GM10266 (cell line): ENCODE data around the gene AK4.
A peak's percentile ranks its signal among the peaks of the same experiment; 100 is the strongest.

Experiments used
- DNase-seq: peaks from one replicate; pipeline ENCODE4 v3.0.0; 2012; ENCODE audit errors: extremely low spot score
- TF ChIP-seq, protein P1 (sequence below): IDR thresholded peaks from 2 replicates; pipeline ENCODE4 v1.5.1; 2012; ENCODE audit warnings: mild to moderate bottlenecking, low read depth; ENCODE audit not compliant: control insufficient read depth, insufficient read depth; ENCODE audit errors: missing control alignments

Gene AK4

DNA sequence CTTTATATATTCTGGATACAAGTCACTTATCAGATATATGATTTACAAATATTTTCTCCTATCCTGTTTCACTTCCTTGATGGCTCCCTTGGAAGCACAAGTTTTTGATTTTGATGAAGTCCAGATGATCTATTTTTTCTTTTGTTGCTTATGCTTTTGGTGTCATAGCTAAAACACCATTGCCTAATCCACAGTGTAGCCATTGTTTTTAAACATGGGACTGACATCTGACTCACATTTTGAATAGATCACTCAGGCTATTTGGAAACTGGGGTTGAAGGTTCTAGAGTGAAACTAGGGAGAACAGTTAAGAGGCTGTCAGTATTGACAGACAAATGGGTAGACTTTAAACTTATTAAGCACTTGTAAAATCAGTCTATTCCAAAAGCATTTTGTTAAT, 16.6 kb downstream of the AK4 start:
- TF ChIP-seq, protein P1, sequence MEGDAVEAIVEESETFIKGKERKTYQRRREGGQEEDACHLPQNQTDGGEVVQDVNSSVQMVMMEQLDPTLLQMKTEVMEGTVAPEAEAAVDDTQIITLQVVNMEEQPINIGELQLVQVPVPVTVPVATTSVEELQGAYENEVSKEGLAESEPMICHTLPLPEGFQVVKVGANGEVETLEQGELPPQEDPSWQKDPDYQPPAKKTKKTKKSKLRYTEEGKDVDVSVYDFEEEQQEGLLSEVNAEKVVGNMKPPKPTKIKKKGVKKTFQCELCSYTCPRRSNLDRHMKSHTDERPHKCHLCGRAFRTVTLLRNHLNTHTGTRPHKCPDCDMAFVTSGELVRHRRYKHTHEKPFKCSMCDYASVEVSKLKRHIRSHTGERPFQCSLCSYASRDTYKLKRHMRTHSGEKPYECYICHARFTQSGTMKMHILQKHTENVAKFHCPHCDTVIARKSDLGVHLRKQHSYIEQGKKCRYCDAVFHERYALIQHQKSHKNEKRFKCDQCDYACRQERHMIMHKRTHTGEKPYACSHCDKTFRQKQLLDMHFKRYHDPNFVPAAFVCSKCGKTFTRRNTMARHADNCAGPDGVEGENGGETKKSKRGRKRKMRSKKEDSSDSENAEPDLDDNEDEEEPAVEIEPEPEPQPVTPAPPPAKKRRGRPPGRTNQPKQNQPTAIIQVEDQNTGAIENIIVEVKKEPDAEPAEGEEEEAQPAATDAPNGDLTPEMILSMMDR = no peak
- no peak for DNase-seq

DNA sequence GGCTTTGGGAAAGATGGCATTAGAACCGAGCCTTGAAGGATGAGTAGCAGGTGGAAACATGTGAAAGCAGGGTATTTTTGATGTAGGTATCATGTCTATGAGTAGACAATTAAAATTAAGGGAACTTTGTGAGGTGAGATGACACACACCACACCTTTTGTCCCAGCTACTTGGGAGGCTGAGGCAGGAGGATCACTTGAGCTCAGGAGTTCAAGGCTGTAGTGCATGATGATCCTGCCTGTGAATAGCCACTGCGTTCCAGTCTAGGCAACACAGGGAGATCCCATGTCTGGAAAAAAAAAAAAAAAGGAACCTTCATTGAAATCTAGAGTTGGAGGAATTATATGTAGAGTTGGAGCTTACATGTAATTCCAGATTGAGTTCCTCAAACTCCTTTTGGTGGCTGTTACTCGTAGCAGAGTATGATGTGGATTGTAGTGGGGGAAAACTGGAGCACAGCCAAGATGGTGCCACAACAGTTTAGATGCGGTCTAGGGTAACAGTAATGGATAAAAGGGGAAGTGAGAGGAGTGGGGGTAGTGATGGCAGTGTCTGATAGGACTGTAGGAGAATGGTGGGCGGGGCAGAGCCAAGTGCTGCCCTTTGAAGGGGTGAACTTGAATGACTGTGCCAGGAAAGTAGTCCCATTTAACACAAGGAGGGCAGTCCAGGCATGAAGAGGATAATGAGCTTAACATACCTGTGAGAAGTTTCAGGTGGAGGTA, 17.4 kb downstream of the AK4 start:
- DNase-seq = peak; percentile 29
- TF ChIP-seq, protein P1 = no peak

- no peak for DNase-seq
- TF ChIP-seq, protein P1 = no peak
These were observed 18.7 kb downstream of the AK4 start for GRCh38 chr1:65166572-65167305.

DNA sequence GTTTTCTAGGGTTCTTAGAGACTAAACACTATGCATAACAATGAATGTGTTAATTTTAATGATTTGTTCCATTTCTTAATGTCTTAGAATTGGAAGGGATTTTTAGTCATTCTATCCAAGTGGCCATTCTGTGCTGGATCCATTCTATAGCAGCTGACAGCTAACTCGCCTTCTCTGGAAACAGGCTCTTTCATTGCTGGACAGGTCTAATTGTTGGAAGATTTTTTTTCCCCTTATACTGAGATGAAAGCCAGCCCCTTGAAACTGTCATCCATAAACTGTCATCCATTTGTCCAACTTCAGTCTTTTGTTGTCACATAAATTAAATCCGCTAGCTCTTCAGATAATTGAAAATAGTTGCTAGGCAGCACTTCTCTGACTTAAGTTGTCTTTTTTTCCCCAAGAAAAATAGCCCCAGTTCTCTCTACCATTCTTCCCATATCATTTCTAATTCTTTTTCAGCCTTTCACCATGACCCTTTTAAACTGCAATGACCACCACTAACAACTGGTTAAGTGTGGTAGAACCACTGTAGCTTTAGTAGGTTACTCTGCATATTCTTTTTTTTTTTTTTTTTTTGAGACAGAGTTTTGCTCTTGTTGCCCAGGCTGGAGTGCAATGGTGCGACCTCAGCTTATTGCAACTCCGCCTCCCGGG, 19.7 kb downstream of the AK4 start:
- no peak for DNase-seq
- TF ChIP-seq, protein P1 = no peak

DNA sequence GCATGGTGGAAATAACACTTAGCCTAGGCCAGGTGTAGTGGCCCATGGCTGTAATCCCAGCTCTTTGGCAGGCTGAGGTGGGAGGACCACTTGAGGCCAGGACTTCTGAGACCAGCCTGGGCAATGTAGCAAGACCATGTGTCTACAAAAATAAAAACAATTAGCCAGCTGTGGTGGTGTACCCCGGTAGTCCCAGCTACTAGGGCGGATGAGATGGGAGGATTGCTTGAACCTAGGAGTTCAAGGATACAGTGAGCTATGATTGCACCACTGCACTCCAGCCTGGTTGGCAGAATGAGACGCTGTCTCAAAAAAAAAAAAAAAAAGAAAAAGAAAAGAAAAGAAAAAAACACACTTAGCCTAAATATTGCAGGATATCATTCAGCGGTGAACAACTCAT, 20.9 kb downstream of the AK4 start:
- no peak for DNase-seq
- TF ChIP-seq, protein P1 = no peak

- DNase-seq = no peak
- TF ChIP-seq, protein P1 = no peak
These were observed 22.6 kb downstream of the AK4 start for GRCh38 chr1:65170511-65171142.
